Measurements from ENCODE around the gene TREM1.
"Not testable (repeated sequence)": the region's sequence is repeated elsewhere in the genome, so short reads cannot be mapped to it uniquely, and the experiment has no call there.

Gene TREM1

DNA sequence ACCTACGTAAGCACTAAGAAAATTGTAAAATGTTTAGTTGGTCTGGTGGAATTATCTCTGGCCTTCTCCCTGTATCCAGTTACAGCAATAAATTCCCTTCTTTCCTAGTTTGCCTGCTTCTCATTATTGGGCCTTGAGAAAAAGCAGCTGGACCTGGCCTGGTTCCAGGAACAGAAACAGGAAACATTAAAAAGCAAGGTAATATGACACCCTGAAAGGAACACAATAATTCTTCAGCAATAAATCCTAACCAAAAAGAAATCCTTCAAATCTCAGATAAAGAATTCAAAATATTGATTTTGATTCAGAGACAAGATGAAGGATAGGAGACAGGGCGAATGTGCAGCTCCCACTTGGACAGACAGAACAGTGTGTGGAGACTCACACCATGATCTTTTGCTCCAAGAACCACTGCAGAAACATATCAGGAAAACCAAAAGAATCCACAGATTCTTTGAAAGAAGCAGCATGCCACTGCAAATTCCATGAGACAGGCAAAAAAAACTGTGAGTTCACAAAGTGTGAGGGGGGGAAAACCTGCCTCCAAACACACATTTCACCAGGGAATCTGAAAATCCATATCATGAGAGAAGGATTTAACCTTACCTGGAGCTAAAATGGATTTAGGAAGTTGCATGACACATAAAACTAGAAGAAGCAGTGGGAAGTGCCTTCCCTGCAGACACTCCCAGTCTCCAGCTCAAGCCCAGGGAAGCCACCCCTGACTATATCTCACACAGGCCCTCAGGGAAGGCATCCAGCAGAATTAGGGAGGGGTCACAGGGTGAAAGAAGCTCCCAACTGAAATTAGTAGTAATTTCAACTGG, 28.9 kb downstream of the TREM1 start:
- peak; percentile 52 for DNase-seq (ENCODE audit: low read depth)

DNA sequence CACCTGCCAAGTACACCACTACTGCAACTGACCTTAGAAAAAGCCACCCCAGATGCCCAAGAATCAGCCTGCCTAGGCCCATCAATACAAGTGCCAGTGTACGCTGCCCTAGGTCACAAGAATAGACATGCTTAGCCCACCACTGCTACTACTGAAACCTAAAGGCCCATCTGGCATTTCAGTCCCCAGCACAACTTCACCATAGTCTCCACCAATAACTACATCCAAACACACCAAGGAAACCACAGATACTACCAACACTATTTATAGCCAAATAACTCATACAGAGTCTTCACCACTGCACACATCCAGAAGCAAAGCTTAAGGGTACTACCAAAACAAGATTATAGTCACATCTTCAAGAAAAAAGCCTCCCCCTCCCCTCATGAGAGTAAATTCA, 30.1 kb downstream of the TREM1 start:
- no peak for DNase-seq (ENCODE audit: low read depth)

DNA sequence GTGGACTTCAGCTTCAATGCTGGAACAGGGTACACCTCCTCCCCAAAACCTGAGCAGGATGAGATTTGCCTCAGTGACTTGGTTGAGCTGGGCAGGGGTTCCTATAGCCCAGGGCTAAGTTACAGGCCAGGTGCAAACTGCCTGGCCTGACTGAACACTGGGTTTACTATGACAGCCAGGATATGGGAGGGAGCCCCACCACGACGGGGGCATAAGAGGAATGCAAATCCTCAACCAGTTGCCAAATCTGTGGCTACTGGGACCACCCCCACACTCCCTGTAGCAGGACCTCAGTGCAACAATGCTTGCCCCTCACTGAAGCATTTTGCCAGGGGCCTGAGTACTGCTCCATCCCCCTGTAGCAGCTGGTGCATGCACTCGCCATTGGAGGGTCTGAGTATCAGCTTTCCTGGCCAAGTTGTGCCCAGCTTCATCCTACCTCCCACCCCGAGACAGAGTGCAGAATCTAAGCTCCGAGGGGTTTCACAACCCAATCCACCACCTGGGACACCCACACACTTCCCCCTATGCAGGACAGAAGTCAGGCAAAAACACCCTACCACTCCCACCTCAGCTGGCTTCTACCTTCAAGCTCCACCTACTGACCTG, 30.7 kb downstream of the TREM1 start:
- no peak for DNase-seq (ENCODE audit: low read depth)

GRCh38 chr6:41255110-41255509, 31.4 kb downstream of the TREM1 start:
- no peak for DNase-seq (ENCODE audit: low read depth)

DNA sequence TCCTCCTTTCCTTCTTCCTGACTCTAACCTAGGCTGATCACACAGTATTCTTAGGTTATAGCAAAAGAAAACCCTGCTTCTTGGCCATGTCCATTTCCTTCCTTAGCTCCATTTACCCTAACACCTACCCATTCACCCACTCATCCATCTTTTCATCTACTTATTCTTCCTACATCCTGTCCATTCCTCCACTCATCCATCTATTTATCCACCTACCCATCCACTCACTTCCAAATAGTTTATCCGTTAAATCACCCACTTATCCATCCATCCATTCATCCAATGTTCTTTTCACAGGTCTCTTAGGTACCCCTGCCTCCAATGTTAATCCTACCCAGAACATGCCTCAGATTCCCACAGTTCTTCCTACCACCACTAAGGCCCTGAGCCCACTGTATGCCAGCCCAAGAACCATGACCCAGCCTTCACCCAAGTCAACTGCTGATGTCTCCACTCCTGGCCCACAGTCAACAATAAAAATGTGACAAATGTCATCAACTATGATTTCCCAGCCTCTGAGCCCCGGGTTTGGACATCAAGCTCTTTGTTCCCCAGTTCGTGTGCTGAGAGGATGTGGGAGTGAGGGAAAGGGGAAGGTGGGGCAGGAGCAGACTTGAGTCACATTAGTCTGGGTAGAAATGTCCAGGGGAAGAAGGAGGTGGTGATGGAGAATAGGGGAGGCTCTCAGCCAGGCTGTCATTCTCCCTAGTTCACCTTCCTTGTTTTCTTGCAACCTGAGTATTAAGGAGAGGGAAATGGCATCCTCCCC, 33.9 kb downstream of the TREM1 start:
- DNase-seq (ENCODE audit: low read depth), result no peak

DNA sequence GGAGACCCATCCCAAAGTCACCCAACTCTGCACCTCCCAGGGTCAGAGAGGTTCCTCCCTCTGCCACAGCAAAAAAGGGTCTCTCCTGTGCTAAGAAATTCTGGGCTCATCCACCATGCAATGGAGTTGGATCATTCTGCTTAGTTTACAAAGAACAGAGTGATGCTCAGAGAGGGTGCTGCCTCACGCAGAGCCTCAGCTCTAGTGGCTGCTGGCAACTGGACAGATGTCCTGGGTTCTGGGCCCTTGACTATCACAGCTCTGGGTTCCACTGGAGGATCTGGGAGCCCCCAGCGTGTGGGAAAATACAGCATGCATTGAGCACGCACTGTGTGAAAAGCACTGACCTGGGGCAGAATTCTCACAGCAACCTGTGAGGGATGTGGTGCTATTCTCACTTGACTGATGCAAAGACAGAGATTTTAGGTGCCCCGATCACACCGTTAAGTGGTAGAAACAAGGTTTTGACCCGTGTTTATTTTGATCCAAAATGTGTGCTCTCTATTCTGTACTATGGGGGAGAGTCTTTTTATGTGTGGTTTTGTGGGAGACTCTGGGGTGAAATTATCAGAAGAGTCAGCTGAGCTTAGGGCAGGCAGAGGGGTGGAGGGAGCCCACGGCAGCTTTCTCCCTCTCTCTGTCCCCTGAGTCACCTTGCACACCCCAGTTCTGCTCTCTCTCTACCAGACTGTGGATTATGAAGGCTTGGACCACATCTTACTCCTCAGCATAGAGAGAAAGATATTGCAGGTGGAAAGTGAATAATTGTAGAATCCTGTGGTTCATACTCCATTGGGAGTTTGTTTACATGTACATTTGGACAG, 38.4 kb downstream of the TREM1 start:
- DNase-seq (ENCODE audit: low read depth), result no peak

DNA sequence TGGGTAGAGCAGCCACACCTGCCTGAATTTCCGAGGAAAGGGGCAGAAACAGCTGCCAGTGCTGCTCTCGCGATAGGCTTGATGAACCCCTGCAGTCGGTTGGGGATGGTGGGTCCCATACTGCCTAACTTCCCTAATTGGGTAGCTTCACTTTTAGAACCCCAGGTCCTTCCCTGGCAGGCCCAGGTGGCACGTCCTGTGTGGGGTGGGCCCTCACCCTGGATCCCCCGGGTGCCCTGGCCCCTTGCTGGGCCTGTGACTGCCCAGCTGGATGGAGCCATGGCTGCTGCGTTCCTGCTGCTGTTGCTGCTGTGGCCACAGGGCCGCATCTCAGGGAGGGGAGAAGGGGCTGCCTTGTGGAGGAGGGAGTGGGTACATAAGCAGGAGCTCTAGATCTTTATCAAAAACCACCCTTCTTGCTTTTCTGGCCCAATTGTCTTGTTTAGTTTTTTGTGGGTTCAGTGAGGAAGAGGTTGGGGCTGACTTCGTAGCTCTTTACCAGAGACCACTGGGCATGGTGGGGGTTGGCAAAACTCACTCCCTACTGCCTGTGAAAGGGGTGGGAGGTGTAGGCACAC, 39.1 kb downstream of the TREM1 start:
- DNase-seq (ENCODE audit: low read depth), result no peak

DNA sequence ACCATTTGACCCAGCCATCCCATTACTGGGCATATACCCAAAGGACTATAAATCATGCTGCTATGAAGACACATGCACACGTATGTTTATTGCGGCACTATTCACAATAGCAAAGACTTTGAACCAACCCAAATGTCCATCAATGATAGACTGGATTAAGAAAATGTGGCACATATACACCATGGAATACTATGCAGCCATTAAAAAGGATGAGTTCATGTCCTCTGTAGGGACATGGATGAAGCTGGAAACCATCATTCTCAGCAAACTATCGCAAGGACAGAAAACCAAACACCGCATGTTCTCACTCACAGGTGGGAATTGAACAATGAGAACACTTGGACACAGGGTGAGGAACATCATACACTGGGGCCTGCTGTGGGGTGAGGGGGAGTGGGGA, 40.0 kb downstream of the TREM1 start:
- not testable (repeated sequence) for DNase-seq (ENCODE audit: low read depth)

GRCh38 chr6:41239467-41240159, 46.9 kb downstream of the TREM1 start:
- no peak for DNase-seq (ENCODE audit: low read depth)

GRCh38 chr6:41237128-41237527, 49.4 kb downstream of the TREM1 start:
- DNase-seq (ENCODE audit: low read depth), result no peak

- DNase-seq (ENCODE audit: low read depth), result no peak
Observed at GRCh38 chr6:41236276-41236675, 50.2 kb downstream of the TREM1 start.

GRCh38 chr6:41232667-41233066, 53.8 kb downstream of the TREM1 start:
- DNase-seq (ENCODE audit: low read depth), result no peak

GRCh38 chr6:41231246-41231645, 55.2 kb downstream of the TREM1 start:
- DNase-seq (ENCODE audit: low read depth), result no peak

DNA sequence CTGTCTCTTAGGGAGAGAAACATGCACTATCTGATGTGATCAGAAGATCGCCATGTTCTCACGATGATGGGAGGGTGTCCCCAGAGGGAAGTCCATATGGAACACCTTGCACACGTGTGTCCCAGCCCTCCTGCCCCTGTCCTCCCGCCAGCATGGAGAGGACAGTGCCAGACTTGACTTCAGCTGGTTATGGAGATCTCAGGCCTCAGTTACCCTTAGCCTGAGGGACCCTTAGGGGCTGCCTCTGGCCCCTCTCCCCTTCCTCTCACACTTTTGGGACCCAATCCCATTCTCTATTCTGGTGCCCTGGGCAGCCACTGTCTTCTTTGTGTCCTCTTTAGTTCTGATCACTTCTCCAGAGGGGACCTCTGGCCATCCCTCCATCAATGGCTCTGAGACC, 56.8 kb downstream of the TREM1 start:
- DNase-seq (ENCODE audit: low read depth), result no peak

GRCh38 chr6:41228616-41229015, 57.9 kb downstream of the TREM1 start:
- no peak for DNase-seq (ENCODE audit: low read depth)

DNA sequence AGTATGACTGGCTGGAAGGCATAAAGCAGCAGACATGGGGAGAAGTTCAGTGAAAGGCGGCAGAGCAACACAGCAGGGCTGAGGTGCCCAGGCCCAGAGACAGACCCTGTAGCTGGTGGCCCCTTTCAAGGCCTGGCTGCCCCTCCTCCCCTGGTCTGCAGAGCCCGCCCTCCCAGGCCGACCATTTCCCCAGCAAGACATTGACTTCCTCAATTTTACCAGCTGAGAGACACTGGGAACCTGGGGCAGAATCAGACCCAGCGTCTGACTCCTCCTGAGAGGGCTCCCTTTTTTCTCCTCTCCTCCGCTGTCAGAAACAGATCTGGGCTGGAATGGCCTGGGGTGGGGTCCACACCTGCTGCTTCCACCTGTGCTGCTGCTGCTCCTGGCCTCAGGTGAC, 58.4 kb downstream of the TREM1 start, which contains the start of gene TREML4:
TREML4 (plus strand) TSS at position 254 of the 400 bp plus-strand sequence; CDS start at position 333, 79 bp downstream.
- DNase-seq (ENCODE audit: low read depth), result no peak

DNA sequence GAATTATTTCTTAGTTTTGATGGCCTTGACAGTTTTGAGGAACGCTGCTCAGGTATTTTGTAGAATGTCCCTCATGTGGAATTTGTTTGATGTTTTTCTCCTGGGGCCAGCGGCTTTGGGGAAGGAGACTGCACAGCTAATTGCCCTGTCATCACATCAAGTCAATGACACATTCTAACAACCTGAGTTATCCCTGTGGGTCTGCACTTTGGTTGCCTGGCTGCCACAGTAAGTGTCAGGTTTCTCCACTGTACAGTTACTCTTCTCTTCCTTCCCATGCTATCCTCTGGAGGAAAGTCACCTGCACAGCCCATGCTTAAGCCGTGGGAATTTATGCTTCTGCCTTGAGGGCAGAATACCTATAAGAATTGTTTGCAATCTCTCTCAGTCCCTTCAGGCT, 59.7 kb downstream of the TREM1 start:
- no peak for DNase-seq (ENCODE audit: low read depth)

DNA sequence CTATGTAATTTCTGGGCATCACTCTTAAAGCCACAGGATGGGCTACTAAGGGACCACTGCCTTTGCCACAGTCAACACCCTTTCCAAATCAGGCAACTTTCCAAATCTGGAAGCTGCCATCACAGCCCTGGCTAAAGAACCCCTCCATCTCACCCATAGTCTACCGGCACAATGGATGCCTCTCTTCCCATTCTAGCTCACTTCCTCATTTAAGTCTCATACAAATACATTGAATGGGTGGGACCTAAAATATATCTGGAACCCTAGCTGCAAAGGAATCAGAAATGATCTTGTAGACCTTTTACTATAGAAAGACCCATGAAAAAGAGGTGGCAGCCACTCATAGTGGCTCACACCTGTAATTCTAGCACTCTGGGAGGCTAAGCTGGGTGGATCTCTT, 61.7 kb downstream of the TREM1 start:
- no peak for DNase-seq (ENCODE audit: low read depth)

Measured in fibroblast of the conjunctiva (primary cell).